Non-pigmented ciliary epithelial cell (primary cell): Measurements from ENCODE around the gene XXYLT1.
"Not testable (repeated sequence)": the region's sequence is repeated elsewhere in the genome, so short reads cannot be mapped to it uniquely, and the experiment has no call there.

ENCODE experiments used
- DNase-seq: peaks from one replicate; pipeline ENCODE4 v3.0.0-alpha.2; 2010; ENCODE audit warnings: low read depth

XXYLT1 gene, protein sequence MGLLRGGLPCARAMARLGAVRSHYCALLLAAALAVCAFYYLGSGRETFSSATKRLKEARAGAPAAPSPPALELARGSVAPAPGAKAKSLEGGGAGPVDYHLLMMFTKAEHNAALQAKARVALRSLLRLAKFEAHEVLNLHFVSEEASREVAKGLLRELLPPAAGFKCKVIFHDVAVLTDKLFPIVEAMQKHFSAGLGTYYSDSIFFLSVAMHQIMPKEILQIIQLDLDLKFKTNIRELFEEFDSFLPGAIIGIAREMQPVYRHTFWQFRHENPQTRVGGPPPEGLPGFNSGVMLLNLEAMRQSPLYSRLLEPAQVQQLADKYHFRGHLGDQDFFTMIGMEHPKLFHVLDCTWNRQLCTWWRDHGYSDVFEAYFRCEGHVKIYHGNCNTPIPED

DNA sequence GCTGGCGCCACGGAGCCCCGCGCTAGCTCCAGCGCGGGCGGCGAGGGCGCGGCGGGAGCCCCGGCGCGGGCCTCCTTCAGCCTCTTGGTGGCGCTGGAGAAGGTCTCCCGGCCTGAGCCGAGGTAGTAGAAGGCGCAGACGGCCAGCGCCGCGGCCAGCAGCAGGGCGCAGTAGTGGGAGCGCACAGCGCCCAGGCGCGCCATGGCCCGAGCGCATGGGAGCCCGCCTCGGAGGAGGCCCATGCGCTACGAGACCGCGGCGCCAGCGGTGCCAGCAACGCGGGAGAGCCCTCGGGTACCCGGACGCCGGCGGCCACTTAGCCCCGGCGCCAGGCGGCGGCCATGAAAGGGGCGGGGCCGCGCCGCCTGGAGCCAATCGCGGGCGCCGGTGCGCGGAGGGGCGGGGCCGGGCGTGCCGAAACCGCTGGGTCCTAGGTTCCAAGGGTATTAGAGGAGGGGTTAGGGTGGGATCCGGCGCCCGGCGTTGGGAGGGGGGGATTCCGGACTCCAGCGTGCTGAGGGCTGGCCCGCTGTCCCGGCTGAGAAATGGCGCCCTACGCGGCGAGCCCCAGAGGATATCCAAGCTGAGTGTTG is at the start of gene XXYLT1:
XXYLT1 (minus strand) TSS at position 343 of the 593 bp plus-strand sequence; CDS start at position 242, 101 bp downstream.
- no peak for DNase-seq

DNA sequence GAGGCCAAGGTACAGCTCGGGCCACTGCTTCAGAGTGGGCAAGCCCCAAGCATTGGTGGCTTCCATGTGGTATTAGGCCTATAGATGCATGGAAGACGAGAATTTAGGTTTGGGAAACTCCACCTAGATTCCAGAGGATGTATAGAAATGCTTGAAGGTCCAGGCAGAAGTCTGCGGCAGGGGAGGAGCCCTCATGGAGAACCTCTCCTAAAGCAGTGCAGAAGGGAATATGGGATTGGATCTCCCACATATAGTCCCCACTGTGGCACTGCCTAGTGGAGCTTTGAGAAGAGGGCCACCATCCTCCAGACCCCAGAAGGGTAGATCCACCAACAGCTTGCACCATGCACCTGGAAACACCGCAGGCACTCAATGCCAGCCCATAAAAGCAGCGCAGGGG is 48.1 kb upstream of the XXYLT1 start:
- DNase-seq = no peak

- no peak for DNase-seq
These were observed 41.8 kb upstream of the XXYLT1 start for GRCh38 chr3:195312714-195313113.

DNA sequence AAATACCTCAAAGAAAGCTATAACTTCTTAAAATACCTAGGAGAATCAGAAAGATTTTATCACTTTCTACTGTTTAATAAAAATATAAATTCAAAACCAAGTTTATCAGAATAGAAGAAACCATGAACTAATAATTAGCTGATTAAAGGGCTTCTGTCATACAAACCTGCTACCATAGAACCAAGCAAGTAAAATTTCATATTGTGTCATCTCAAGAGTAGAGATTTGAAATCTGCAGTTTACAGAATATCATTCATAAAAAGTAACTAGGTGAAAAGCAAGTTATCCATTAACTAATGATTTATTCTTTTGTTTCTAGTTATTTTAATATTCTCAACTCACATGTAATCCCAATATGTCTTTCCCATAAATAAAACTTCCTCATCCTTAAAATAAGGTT is 36.8 kb upstream of the XXYLT1 start:
- DNase-seq = no peak

DNA sequence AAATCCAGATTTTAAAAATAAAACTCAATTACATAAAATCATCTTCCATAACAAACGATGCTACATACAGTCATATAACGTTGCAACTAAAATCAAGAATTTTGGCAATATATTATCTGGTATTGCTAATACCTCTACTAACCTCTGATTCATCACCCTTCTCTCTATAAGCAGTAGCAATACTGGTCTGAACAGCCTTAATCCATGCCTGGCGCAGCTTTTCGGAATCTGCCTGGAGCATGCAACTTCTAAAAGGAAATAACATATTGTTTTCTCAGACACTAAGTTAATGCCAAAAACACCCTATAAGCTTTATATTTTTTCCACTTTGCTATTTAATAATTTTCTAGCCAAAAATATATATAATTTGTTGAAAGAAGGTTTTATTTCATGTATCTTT is 35.4 kb upstream of the XXYLT1 start:
- DNase-seq = no peak

DNA sequence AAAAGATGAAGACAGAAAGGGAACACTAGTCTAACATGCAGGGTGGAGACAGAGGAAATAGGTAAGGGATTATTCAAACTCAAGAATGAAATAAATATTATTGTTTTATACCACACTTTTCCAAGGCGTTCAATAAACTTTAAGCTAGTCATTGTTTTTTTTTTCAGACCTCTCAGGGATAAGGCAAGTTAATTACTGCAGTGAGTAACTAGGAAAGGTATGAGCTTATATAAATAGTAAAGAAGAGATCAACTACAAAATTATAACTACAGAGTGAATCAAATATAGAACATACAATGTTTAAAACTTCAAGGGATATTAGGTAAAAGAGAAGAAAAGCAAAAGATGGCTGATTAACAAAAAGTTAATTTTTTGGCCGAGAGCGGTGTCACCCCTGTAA is 31.5 kb upstream of the XXYLT1 start:
- DNase-seq = no peak

GRCh38 chr3:195297446-195297845 is 26.5 kb upstream of the XXYLT1 start:
- no peak for DNase-seq

GRCh38 chr3:195296662-195297061 is 25.7 kb upstream of the XXYLT1 start:
- no peak for DNase-seq

DNA sequence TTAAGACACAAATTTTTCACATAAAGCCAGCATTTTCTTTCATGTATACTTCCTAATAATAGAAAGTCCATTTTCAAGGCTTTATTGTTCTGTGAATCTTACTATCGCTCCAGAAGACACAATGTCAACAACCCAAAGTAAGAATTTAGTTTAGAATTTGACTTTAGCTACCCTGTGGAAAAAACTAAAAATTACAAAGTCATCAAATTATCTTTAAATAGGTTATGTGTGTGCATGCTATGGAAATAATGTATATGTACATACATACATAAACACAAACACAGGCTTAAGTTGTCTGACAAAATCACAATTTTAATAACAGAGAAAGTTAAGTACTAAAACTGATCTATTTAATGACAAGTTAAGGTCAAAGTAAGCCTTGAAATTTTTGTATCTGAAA is 20.2 kb upstream of the XXYLT1 start:
- DNase-seq = no peak

DNA sequence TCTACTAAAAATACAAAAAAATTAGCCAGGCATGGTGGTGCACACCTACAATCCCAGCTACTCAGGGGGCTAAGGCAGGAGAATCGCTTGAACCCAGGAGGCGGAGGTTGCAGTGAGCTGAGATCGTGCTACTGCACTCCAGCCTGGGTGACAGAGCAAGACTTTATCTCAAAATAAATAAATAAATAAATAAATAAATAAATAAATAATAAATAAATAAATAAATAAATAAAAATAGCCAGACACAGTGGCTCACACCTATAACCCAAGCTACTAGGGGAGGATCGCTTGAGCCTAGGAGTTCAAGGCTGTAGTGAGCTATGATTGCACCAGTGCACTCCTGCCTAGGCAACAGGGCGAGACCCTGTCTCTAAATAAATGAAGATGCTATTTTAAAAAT is 19.7 kb upstream of the XXYLT1 start:
- not testable (repeated sequence) for DNase-seq

DNA sequence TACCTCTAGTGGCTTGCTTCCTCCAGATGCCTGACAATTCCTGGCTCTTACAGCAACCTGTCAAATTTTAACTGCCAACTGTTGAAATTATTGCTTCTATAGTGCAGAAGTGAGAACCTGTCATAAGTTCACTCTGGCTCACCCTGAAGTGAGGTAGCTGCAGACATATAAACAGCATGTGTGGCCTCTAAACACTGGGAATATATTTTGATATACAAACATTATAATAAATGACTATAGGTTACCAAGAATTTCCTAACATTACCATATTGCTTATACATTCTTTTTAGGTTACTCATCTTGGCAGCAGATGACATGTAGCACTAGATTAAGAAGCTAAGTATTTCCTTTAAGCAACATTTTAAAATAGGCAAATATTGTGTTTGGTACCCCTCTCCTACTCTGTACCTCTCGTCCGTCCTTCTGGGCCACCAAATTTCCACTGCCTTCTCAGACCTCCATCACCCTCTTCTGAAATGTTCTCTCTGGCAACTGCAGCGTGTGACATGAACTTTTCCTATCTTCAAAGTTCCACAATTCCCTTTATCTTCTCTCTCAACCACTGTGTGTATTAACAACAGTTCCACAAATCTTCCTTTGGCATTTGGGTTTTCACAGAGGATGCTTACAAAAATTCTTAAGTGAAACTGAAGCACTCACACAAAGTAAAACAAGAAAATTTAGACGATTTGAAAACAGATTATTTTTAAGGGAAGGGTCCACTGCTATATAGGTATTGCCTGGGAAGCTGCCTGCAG is 15.3 kb upstream of the XXYLT1 start:
- no peak for DNase-seq

GRCh38 chr3:195285372-195285771 is 14.4 kb upstream of the XXYLT1 start:
- DNase-seq = no peak

GRCh38 chr3:195284842-195285241 is 13.9 kb upstream of the XXYLT1 start:
- no peak for DNase-seq

DNA sequence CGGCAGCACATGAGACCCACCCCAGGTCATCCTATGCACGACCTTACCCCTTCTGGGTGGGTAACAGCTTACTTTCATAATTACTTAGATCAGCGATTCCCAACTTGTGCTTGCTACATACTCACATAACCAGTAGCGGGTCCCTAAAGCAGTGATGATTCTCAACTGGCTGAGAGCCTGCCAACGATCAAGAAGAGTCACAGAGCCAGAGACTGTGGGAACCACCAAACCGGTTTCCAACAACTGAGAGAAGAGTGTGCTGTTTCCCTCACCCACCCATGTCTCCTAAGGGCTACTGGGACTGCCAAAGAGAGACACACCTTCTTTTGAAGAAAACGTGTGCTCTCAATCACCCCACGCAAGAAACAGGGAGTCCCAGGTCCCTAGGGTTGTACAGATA is 12.0 kb upstream of the XXYLT1 start:
- no peak for DNase-seq

GRCh38 chr3:195274259-195274966 is 3.5 kb upstream of the XXYLT1 start:
- DNase-seq = no peak

- DNase-seq = no peak
These were observed 668 bp upstream of the XXYLT1 start for GRCh38 chr3:195271410-195272243.

DNA sequence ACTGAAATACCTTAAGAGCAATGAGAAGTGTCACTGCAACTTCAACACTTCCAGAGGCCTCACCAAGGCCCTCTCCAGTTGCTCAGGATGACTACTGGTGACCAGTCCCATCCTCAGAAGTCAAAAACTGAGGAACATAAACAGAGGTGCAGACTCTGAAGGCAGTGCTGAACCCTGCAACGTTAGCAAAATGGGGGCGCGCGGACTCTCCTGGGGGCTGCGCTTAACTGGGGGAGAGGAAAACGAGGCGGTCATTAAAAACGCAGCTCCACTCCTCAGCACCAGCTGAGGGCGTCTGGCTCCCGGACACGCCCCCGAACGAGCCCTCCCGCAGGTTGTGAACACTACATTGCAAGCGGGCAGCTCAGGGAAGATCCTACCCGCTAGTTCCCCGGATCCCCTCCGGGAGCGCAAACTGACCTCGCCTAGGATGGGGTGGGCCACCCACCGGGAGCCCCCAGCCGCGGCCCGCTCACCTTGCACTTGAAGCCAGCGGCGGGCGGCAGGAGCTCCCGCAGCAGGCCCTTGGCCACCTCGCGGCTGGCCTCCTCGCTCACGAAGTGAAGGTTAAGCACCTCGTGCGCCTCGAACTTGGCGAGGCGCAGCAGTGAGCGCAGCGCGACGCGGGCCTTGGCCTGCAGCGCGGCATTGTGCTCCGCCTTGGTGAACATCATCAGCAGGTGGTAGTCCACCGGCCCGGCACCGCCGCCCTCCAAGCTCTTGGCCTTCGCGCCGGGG is 711 bp downstream of the XXYLT1 start:
- DNase-seq = no peak

- no peak for DNase-seq
These were observed 1.4 kb downstream of the XXYLT1 start for GRCh38 chr3:195269375-195270078.

GRCh38 chr3:195268576-195269309 is 2.2 kb downstream of the XXYLT1 start:
- DNase-seq = no peak
